Natural killer cell (primary cell): Measurements from ENCODE around the gene RBPMS2. TPM values are rescaled to one million over a fixed set of nuclear protein-coding genes. Genes with fewer than 3 reads are reported as not detected.

Experiments
- ATAC-seq, 3 donors: fragments of 150-1000 bp in 2 of 3; fragments of 200-7000 bp in 1 of 3; cut with Tn5 transposase; 1 replicate in 1 of 3; 2 replicates in 2 of 3; pipeline ENCODE4 v1.10.0; 2021; ENCODE audit warnings: mild to moderate bottlenecking in 2 of 3, moderate library complexity in 2 of 3
- DNase-seq, 2 donors: peaks; one replicate each; pipeline versions ENCODE4 v3.0.0 to v3.0.0-alpha.2; 2013 to 2021; ENCODE audit warnings: mixed read lengths in 1 of 2
- H3K27ac ChIP-seq: one replicate; pipeline ENCODE4 v1.5.1; 2013; ENCODE audit warnings: mild to moderate bottlenecking, low read length
- H3K27me3 ChIP-seq: one replicate; pipeline ENCODE4 v1.6.1; 2013; ENCODE audit warnings: low read length; ENCODE audit not compliant: control insufficient read depth, insufficient read depth
- H3K36me3 ChIP-seq: one replicate; pipeline ENCODE4 v1.6.1; 2013; ENCODE audit warnings: low read length; ENCODE audit not compliant: control insufficient read depth, insufficient read depth
- H3K4me1 ChIP-seq: one replicate; pipeline ENCODE4 v1.6.1; 2013; ENCODE audit warnings: low read length; ENCODE audit not compliant: control insufficient read depth, insufficient read depth
- H3K4me3 ChIP-seq: one replicate; pipeline ENCODE4 v1.5.1; 2013; ENCODE audit warnings: low read length
- H3K9me3 ChIP-seq: one replicate; pipeline ENCODE4 v1.6.1; 2013; ENCODE audit warnings: low read length; ENCODE audit not compliant: control insufficient read depth, insufficient read depth
- H3K27ac Mint-ChIP-seq, 2 donors: one replicate each; pipeline ENCODE4 v1.8.0; 2022; ENCODE audit warnings: mild to moderate bottlenecking in 2 of 2, mixed read lengths in 2 of 2, moderate library complexity in 1 of 2
- H3K27me3 Mint-ChIP-seq, 2 donors: one replicate each; pipeline ENCODE4 v1.8.0; 2022; ENCODE audit warnings: low read depth in 2 of 2, mixed read lengths in 2 of 2
- H3K36me3 Mint-ChIP-seq: one replicate; pipeline ENCODE4 v1.8.0; 2022; ENCODE audit warnings: mixed read lengths
- H3K4me1 Mint-ChIP-seq, 2 donors: one replicate each; pipeline ENCODE4 v1.8.0; 2022; ENCODE audit warnings: mixed read lengths in 2 of 2
- H3K4me3 Mint-ChIP-seq: one replicate; pipeline ENCODE4 v1.8.0; 2022; ENCODE audit warnings: mild to moderate bottlenecking, moderate library complexity, mixed read lengths
- H3K9me3 Mint-ChIP-seq, 2 donors: one replicate each; pipeline ENCODE4 v1.8.0; 2022; ENCODE audit warnings: mixed read lengths in 2 of 2
- CTCF ChIP-seq: fragments of 200-600 bp; IDR thresholded peaks from one replicate; pipeline ENCODE4 v1.8.0; 2022; ENCODE audit warnings: antibody characterized with exemption
- WGBS: methylation state at CpG from one replicate; pipeline ENCODE4 v1.1.7; 2013; ENCODE audit warnings: missing lambda C conversion rate; ENCODE audit not compliant: insufficient coverage; 5-methylcytosine and 5-hydroxymethylcytosine counted together
- intact Hi-C: fragments of 100-400 bp; cut with micrococcal nuclease; formaldehyde crosslinking; loops from one replicate; pipeline ENCODE4 v1.14.2; 2022
- total RNA-seq, 4 donors: library from RNA; stranded (reverse); fragments of 120-200 nt in 1 of 4; gene quantifications; one replicate each; pipeline versions ENCODE4 v1.2.3 to v1.2.4, GENCODE V29; 2013 to 2022

Gene RBPMS2
- total RNA-seq, 3 donors from 2014 or later (not counting 1 experiment from before 2014, with no cell fraction given): 7.2 to 25.8 (median 14.7) TPM

- Histone ChIP-seq H3K27ac (no peak overlapping the region), H3K36me3 (no peaks in the 10 kb centered on the region), H3K4me3 (no peak overlapping the region), H3K27me3 (no peaks in the 10 kb centered on the region), H3K9me3 (no peaks in the 10 kb centered on the region), H3K4me1 (no peaks in the 10 kb centered on the region)
- H3K27me3 Mint-ChIP-seq: no peaks in the 10 kb centered on the region
- H3K4me3 Mint-ChIP-seq: no peak overlapping the region
- intact Hi-C loops: no loop called here
- no peak for TF ChIP-seq CTCF
- peak overlapping the region in 1 of 2 donors; percentile 56 for H3K27ac Mint-ChIP-seq
- H3K4me1 Mint-ChIP-seq: peaks cover 6 to 15% of the 10 kb centered on the region in 2 donors
- no peak for DNase-seq
- H3K36me3 Mint-ChIP-seq: no peaks in the 10 kb centered on the region
- no peaks in the 10 kb centered on the region for H3K9me3 Mint-ChIP-seq
- ATAC-seq: no peak
- 56% methylated on average over 7 of the region's 7 CpGs for WGBS
Observed at GRCh38 chr15:64746921-64747320, 28.5 kb downstream of the RBPMS2 start.

GRCh38 chr15:64746356-64746755, 29.0 kb downstream of the RBPMS2 start:
- Mint-ChIP-seq H3K4me3 (no peak overlapping the region), H3K27me3 (no peaks in the 10 kb centered on the region), H3K27ac (peak overlapping the region in 1 of 2 donors; percentile 41), H3K4me1 (peaks cover 6 to 15% of the 10 kb centered on the region in 2 donors), H3K36me3 (no peaks in the 10 kb centered on the region), H3K9me3 (no peaks in the 10 kb centered on the region)
- Histone ChIP-seq H3K36me3 (no peaks in the 10 kb centered on the region), H3K4me1 (no peaks in the 10 kb centered on the region), H3K9me3 (no peaks in the 10 kb centered on the region), H3K27me3 (no peaks in the 10 kb centered on the region), H3K27ac (no peak overlapping the region), H3K4me3 (no peak overlapping the region)
- 90% methylated on average over 5 of the region's 5 CpGs for WGBS
- TF ChIP-seq CTCF: no peak
- intact Hi-C loops: no loop called here
- DNase-seq (no peak), ATAC-seq (no peak)

- ATAC-seq (no peak), DNase-seq (no peak)
- Mint-ChIP-seq H3K4me3 (no peak overlapping the region), H3K27me3 (no peaks in the 10 kb centered on the region), H3K27ac (no peak overlapping the region), H3K9me3 (no peaks in the 10 kb centered on the region), H3K36me3 (no peaks in the 10 kb centered on the region), H3K4me1 (peaks cover 0 to 6% of the 10 kb centered on the region in 2 donors)
- Histone ChIP-seq H3K27ac (no peak overlapping the region), H3K4me3 (no peak overlapping the region), H3K9me3 (no peaks in the 10 kb centered on the region), H3K4me1 (no peaks in the 10 kb centered on the region), H3K36me3 (no peaks in the 10 kb centered on the region), H3K27me3 (no peaks in the 10 kb centered on the region)
- WGBS: 92% methylated on average over 10 of the region's 11 CpGs
- no peak for TF ChIP-seq CTCF
- intact Hi-C loops: no loop called here
Observed at GRCh38 chr15:64743691-64744090, 31.7 kb downstream of the RBPMS2 start.

GRCh38 chr15:64742921-64743320, 32.5 kb downstream of the RBPMS2 start:
- no peaks in the 10 kb centered on the region for H3K27me3 Mint-ChIP-seq
- Histone ChIP-seq H3K9me3 (no peaks in the 10 kb centered on the region), H3K36me3 (no peaks in the 10 kb centered on the region), H3K27me3 (no peaks in the 10 kb centered on the region), H3K4me1 (no peaks in the 10 kb centered on the region), H3K27ac (no peak overlapping the region), H3K4me3 (no peak overlapping the region)
- H3K36me3 Mint-ChIP-seq: no peaks in the 10 kb centered on the region
- H3K4me3 Mint-ChIP-seq: no peak overlapping the region
- WGBS: 95% methylated on average over 13 of the region's 13 CpGs
- ATAC-seq (no peak), DNase-seq (no peak)
- TF ChIP-seq CTCF: no peak
- H3K9me3 Mint-ChIP-seq: no peaks in the 10 kb centered on the region
- intact Hi-C loops: no loop called here
- peaks cover 0 to 6% of the 10 kb centered on the region in 2 donors for H3K4me1 Mint-ChIP-seq
- no peak overlapping the region for H3K27ac Mint-ChIP-seq
